Posterior vena cava (tissue), 2 donors: ENCODE results near the gene OR6V1. TPM values are rescaled to one million over a fixed set of nuclear protein-coding genes. Genes with fewer than 3 reads are reported as not detected.
"Not testable (repeated sequence)": the region's sequence is repeated elsewhere in the genome, so short reads cannot be mapped to it uniquely, and the experiment has no call there.

Experiments
- DNase-seq: peaks from one replicate; pipeline ENCODE4 v3.0.0-alpha.2; 2020; ENCODE audit warnings: low spot score
- intact Hi-C, 2 donors: fragments of 100-400 bp; cut with DNase I; formaldehyde crosslinking; loops; one replicate each; pipeline versions ENCODE4 v1.14.1 to v1.14.2; 2022 to 2023
- total RNA-seq, 2 donors: library from RNA; stranded (reverse); fragmentation: NEBNext Ultra II Directional; extraction: Animal tissue kit (Norgen Biotek cat#: 25700); gene quantifications; one replicate each; pipeline ENCODE4 v1.2.1, GENCODE V29; 2021
- donor health status: DM: yes; HTN: yes; CAD: no.
- donor health status: DM: yes; HTN: yes; CAD: no.

The OR6V1 gene
- total RNA-seq, 2 donors from 2014 or later: not detected

DNA sequence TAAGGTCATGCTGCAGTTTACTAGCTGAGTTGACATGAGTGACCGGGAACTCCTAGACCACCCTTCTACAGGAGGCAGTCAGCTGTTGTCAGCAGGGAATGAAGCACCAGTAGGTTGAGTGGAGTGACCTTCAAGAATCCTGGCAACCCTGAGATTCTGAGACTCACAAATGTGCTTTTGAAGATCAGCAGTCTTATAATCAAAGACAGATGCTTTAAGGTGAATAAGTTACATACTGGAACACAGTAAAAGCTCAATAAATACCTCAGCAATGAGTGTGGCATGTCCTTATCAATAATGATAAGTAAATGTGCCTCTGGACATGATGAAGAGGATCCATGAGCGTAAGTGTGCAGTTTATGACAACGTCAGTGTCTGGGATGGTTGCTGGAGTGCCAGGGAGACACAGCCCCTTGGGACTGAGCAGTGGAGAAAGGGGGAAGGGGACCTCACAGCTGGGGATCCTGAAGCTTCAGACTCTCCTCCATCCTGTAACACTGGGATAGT, 11.9 kb upstream of the OR6V1 start:
- intact Hi-C loops: no loop called here
- no peak for DNase-seq

DNA sequence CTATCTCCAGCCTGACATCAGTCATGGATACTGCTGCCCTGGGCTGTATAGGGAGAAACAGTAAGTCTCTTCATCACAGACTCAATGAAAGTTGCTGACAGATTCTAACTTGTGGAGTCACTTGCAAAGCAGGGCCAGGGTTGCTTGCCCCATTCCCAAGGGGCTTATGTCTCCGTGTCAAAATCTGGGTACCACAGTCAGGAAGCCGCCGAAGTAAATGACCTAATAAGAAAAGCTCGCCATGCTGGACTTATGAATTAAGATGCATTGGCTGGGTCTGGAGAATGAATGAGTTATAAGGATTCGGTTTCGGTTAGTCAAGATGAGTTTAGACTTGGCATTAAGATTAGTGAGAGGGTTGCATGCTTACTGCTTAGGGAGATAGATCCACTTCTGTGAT, 10.8 kb upstream of the OR6V1 start:
- no peak for DNase-seq
- intact Hi-C loops: no loop called here

DNA sequence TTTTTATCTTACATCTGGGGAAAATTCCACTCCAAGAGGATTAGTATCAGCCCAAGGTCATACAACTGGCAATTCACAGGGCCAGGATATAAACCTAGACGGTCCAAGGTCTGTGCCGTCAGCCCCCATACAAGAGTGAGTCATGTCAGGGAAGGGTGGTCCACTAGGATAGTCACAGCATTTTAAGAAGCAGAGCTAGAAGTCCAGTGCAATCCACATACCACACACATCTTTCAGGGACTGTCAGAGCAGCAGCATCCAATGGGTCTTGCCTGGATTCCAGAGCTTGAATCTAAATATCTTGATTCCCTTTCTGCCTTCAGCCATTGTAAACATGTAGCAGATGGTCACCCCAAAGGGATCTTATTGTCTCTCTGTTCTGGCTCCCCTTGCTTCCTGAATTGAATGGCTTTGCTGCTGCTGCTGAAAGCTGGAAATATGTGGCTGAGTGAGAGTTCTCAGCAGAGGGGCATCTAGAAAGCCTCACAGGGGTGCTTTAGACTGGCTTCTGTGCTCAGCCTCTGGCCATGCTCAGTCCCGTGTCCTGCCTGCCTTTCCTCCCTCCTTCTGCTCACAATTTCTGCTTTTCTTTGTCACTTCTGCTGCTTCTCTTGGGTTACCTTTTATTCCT, 9.9 kb upstream of the OR6V1 start:
- DNase-seq: no peak
- intact Hi-C loops: no loop called here

DNA sequence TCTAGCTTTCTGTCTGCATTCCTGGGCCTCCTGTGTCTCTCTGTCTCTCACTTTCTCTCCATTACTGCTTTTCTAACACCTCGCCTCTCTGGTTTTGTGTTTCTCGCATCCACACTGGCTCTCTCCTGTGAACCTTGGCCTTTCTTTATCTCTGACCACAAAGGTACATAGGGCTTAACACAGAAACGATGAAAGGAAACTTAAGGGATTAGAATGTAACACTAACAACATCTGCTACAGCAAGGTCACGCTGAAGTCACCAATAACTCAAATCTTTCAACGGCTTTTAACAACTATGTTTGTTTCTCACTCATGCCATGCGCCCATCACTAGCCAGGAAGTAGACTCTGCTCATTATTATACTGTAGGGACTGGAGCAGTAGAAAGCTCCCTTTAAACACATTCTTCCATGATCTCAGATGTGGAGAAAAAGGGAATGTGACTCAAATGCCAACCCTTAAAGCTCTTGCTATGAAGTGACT, 9.3 kb upstream of the OR6V1 start:
- intact Hi-C loops: no loop called here
- no peak for DNase-seq

DNA sequence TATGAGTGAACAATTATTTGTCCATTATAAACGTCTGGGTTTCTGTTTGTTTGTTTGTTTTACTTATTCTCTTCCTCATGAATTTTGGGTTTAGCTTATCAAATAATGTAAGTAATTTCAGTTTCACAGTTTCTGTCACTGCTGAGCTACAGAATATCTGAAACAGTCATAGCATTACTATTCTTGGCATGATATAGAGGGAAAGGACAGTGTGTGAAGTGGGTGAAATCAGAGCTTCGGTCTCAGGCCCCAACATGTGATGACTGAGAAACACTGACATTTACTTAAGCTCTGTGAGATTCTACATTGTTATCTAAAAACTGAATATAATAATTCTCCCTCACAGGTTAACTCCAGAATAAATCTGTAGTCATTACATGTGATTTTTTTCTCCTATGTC, 8.8 kb upstream of the OR6V1 start:
- intact Hi-C loops: no loop called here

DNA sequence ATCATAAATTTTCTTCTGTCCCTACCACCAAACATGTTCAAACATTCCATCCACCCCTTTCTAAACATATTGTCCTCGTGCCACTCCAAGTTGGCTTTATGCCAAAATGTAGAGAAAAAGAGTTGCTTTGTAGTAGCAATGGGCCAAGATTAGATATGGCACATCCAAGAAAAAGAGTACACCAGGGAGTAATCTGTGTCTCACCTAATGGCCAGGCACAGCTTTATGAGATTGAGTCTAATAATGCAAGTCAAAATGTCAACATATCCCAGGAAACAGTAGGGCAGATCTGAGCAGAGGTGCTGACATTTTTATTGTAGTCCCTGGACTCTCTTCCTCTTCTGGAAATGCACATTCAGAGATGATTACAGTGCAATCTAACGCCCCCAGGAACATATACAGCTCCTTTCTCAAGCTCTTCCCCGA, 5.7 kb upstream of the OR6V1 start:
- intact Hi-C loops: no loop called here

More for the DNA sequence above, 8.8 kb upstream of the OR6V1 start:
- no peak for DNase-seq

DNA sequence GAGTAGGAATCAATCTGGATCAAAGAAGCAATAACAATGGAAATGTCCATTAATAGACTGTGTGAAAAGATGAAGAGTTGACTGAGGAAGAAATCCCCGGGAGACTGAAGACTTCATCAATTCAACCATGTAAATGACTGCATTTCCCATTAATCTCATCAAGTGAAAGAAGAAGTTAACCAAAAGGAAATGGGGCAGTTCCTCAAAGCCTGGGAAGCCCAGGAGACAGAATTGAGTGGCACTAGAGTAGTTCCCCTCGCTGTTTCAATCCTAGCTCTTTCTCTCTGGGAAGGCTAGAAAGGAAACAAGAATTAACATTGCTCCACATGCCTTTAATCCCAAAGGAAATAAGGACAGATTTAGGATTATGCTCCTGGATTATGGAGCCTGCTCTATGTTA, 4.8 kb upstream of the OR6V1 start:
- no peak for DNase-seq
- intact Hi-C loops: no loop called here

More for the DNA sequence above, 5.7 kb upstream of the OR6V1 start:
- no peak for DNase-seq

DNA sequence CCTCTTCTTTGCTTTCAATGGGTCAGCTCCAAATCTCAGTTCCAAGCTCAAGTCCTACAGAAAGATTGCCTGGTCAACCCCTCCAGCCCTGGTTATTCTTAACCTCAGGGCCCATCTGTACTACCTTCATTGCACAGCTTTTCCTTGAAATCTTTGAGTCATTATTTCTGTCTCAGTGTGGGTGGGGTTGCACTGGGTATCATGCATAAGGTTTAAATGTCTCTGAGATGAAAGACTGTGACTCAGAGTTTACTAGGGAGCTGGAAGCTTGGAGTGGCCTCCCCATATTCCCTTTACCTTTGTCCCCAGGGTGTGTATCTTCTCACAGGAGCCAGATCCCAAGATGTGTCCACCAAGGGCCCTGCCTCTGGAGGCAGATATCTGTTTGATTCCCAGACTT, 3.3 kb upstream of the OR6V1 start:
- DNase-seq: no peak
- intact Hi-C loops: no loop called here

DNA sequence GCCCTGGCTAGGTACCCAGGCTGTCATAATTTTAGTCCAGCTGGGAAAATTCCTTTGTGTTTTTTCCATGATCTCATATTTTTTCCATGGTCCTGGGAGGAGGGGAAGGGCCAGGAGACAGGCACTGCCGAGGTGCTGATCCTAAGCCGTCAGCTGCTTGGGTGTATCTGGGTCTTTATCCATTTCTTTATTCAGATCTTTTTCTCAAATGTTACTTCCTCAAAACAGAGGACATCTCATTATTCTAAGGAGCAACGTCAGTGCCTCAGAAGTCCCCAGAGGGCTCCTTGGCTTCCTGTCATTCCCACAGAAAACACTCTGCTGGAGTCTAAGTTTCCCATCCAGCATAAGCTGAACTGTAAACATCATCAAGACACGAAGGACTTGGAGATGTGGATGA, 2.8 kb upstream of the OR6V1 start:
- DNase-seq: no peak
- intact Hi-C loops: no loop called here

DNA sequence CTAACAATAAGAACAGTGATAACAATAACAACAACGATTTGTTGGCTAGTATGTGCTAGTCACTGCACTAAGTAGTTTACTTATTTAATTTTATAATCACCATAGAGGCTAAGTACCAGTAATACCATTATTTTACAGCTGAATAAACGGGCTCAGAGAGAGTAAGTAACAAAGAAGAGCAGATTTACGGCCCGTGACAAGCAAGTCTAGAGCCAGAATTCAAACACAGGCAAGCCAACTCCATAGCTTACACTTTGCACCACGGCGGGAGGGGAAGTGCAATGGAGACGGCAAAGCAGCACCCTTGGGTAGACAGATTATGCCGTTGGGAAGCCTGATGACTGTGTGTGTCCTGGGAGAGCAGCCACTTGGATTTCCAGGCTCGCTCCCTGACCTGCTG, 1.2 kb upstream of the OR6V1 start:
- no peak for DNase-seq
- intact Hi-C loops: no loop called here

DNA sequence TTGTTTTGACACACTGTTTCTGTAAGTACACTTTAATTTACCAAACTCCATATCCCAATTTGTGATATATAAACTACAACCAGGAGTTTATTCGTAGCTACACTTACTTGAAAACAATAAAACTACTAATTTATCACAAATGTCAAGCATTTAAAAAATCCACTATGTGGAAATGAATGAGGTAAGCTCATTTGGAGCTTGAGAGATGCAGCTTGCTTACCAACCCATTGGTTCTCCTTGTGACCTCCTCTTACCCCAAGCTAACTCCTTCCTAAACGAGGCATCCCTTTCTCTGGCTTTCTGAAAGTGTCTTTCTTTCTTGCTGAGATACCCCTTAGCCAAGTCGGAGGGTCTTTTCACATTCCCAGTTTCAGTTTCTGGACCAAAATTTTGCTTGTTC, 2.5 kb downstream of the OR6V1 start:
- intact Hi-C loops: no loop called here
- no peak for DNase-seq

DNA sequence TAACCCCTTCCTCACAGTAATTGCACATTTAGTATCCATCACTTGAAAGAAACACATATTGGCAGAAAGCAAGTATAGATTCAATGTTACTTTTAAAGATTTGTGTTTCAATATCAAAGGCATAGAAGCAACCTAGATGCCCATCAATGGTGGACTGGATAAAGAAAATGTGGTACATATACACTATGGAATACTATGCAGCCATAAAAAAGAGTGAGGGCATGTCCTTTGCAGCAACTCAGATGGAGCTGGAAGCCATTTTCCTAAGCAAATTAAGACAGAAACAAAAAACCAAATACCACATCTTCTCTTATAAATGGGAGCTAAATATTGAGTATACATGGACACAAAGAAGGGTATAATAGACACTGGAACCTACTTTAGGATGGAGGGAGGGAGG, 3.6 kb downstream of the OR6V1 start:
- no peak for DNase-seq
- intact Hi-C loops: no loop called here

DNA sequence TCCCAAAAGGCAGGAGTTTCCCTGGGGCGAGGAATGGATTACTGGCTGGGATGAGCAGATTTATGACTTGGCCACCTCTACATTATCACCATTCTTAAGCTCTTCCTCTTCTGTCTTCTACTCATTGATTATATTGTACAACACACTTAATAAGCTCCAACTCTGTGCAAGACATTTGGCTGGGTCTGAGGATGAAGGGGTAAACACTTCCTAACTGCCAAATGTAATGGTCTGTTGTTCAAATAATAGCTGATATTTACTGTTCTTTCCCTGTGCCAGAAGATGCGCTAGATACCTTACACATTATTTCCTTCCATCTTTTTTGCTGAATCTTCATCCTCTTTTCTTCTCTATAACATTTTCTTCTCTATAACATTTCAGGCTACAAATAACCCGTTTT, 11.6 kb downstream of the OR6V1 start:
- intact Hi-C loops: no loop called here
- DNase-seq: no peak

DNA sequence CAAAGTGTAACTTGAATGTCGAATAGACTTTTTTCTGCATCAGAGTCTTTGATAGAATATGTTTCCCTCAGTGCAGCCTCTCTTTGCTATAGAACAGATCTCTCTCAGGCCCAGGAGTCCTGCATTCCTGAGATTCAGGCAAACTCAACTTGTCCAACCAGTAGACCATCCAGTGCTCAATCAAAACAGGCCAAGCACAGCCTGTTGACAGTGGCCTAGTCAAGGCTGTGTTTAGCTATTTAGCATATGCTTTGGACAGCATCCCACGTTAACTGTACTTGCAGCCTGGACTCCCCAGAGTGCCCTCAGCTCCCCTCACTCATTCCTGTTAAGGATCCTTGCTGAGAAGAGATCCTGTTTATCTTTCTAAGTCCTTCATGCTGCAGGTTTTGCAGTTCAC, 16.3 kb downstream of the OR6V1 start:
- intact Hi-C loops: no loop called here
- DNase-seq: no peak

DNA sequence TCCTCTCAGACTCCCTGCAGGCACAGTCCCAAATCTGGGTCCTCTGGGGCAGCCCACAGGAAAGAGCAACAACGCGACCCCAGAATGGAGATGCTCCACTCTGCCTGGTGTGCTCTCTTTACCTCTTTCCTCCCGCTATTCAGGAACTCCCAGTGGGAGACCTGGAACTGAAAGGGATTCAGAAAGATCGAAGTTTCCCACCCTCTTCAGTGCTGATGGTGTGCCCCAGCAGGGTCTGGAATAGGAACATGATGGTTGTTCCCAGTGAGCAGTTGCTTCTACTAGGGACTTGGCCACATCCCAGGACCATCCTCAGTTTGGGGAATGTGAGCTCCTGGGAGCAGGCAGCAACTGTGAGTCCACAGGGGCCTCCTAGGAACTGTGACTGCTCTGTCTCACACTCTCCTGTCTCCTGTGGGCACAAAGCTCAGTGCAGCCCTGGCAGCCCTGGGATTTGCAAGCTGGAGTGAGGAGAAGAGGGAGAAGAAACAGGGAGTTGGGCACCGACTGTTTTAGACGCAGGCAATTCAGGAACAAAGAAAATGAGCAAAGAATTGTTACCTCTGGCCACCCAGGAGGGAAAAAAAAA, 17.9 kb downstream of the OR6V1 start:
- intact Hi-C loops: no loop called here
- DNase-seq: no peak

DNA sequence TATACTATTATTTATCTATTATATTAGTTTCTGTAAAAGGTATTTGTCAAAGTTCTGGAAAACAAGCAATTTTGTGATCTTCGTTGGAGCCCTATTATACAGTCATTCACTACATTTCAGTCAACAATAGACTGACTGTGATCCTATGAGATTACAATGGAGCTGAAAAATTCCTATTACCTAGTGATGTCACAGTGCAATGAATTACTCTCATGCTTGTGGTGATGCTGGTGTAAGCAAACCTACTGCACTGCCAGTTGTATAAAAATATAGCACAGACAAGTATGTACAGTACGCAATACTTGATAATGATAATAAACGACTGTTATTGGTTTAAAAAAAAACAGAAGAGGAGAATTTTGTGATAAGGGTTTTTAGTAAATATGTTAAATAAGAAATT, 21.4 kb downstream of the OR6V1 start:
- intact Hi-C loops: no loop called here
- DNase-seq: no peak

DNA sequence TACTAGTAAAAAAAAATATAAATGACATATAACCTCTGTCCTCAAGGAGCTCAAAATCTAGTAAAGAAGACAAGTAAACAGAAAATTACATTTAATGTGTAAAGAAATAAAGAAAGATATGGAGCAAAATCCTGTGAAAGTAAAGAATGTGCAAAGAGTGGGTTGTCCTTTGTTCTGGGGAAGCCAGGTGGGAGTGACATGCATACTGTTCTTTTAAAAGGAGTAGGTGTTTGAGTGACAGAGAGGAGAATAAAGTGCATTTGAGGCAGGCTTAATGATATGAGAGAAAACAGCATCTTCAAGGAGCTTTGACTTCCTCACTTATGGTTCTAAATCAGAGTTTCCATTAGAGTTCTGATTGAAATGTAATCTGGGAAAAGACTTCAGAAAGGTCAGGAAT, 22.0 kb downstream of the OR6V1 start:
- intact Hi-C loops: no loop called here
- DNase-seq: no peak

DNA sequence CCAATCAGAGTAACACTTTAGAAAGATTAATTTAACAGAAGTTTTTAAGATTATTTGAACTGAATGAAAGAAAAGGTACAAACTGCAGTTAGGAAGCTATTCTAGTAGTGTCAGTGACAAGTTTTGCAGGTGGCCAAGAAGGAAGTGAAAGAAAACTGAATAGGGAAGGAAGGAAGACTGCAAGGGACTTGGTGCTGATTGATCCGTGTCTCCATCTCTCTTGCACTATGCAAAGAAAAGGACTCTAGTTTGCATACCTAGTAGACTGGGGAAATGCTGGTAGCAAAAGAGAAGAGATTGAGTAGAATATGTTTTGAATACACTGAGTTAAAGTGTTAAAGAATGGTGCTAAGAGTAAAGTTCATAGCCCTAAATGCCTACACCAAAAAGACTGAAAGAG, 33.0 kb downstream of the OR6V1 start:
- intact Hi-C loops: no loop called here
- DNase-seq: no peak

DNA sequence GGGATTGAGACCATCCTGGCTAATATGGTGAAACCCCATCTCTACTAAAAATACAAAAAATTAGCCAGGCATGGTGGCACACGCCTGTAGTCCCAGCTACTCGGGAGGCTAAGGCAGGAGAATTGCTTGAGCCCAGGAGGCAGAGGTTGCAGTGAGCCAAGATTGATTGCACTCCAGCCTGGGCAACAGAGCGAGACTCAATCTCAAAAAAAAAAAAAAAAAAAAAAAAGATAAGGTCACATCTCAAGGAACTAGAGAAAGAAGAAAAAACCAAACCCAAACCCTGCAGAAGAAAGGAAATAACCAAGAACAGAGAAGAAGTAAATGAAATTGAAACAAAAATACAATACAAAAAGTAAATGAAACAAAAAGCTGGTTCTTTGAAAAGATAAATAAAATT, 33.5 kb downstream of the OR6V1 start:
- intact Hi-C loops, DNase-seq: not testable (repeated sequence)

DNA sequence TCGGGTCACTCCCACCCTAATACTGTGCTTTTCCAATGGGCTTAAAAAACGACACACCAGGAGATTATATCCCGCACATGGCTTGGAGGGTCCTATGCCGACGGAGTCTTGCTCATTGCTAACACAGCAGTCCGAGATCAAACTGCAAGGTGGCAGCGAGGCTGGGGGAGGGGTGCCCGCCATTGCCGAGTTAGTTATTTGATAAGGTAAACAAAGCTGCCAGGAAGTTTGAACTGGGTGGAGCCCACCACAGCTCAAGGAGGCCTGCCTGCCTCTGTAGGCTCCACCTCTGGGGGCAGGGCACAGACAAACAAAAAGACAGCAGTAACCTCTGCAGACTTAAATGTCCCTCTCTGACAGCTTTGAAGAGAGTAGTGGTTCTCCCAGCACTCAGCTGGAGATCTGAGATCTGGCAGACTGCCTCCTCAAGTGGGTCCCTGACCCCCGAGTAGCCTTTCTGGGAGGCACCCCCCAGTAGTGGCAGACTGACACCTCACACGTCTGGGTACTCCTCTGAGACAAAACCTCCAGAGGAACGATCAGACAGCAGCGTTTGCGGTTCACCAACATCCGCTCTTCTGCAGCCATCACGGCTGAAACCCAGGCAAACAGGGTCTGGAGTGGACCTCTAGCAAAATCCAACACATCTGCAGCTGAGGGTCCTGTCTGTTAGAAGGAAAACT, 36.5 kb downstream of the OR6V1 start:
- DNase-seq, intact Hi-C loops: not testable (repeated sequence)

DNA sequence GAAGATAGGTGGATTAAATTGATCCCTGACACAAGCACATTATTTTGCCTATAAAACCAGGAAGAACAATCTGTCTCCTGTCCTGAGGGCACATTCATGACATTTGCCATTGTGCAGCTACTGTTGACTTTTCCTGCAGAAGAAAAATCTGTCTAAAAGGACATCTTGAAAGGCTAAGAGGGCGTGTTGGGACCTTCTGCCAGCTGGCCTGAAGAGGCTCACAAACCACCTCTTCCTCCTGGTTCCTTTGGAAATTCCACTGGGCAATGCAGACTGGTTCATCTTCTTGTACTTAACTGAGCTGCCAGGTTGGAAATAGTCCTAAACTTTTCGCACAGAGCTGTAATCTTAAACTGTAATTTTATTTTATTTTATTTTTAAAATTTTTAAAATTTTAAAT, 44.0 kb downstream of the OR6V1 start:
- no peak for DNase-seq
- intact Hi-C loops: no loop called here
